Peyer's patch (tissue), 4 donors: Measurements from ENCODE around the gene DACT3.

Experiments used
- POLR2A ChIP-seq, 2 donors: fragments of 450-650 bp; IDR thresholded peaks; one replicate each; pipeline ENCODE4 v1.5.1; 2017; ENCODE audit warnings: antibody characterized with exemption in 2 of 2, mild to moderate bottlenecking in 2 of 2, moderate library complexity in 2 of 2
- TF ChIP-seq, protein P1 (sequence below), 6 experiments: fragments of 450-650 bp in 4 of 6; fragments of 200-600 bp in 2 of 6; sonication (generic) in 1 of 6; IDR thresholded peaks; one replicate each; pipeline ENCODE4 v1.5.1; 2017 to 2019; ENCODE audit warnings: antibody characterized with exemption in 6 of 6, mild to moderate bottlenecking in 3 of 6, moderate library complexity in 1 of 6

- TF ChIP-seq, protein P1, sequence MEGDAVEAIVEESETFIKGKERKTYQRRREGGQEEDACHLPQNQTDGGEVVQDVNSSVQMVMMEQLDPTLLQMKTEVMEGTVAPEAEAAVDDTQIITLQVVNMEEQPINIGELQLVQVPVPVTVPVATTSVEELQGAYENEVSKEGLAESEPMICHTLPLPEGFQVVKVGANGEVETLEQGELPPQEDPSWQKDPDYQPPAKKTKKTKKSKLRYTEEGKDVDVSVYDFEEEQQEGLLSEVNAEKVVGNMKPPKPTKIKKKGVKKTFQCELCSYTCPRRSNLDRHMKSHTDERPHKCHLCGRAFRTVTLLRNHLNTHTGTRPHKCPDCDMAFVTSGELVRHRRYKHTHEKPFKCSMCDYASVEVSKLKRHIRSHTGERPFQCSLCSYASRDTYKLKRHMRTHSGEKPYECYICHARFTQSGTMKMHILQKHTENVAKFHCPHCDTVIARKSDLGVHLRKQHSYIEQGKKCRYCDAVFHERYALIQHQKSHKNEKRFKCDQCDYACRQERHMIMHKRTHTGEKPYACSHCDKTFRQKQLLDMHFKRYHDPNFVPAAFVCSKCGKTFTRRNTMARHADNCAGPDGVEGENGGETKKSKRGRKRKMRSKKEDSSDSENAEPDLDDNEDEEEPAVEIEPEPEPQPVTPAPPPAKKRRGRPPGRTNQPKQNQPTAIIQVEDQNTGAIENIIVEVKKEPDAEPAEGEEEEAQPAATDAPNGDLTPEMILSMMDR (IDR thresholded peaks at IDR 0.05), result no peak
- TF ChIP-seq POLR2A (IDR thresholded peaks at IDR 0.05), result no peak
These were observed 40.7 kb downstream of the DACT3 start for GRCh38 chr19:46620267-46620666.
